ENCODE measurements around the gene TECTA. TPM values are rescaled to one million over a fixed set of nuclear protein-coding genes. Genes with fewer than 3 reads are reported as not detected.

The TECTA gene
- total RNA-seq, 1 donor from 2014 or later, result 0.59 TPM

DNA sequence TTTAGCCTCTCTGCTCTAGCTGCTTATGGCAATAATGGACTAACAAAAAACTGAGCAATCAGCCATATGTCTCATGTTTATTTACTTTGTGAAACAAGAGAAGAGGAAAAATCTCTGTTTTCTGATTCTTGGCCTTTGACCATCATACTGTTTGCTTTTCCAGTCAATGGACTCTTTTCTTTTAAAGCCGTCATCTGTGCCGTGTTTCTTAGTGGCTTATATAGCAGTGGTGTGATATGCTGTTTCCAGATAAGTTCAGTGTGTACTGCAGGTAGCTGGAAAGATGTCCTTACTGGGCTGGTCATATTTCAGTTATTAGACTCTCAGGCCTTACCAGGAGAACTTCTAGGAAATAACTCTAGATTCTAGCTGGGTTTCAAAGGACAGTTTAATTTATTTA, 33.6 kb upstream of the TECTA start:
- Histone ChIP-seq H3K4me3 (no peak overlapping the region), H3K27me3 (ENCODE audit: low read depth) (no peaks in the 10 kb centered on the region), H3K27ac (no peak overlapping the region), H3K9me3 (no peaks in the 10 kb centered on the region), H3K4me1 (no peaks in the 10 kb centered on the region), H3K36me3 (peaks cover 36% of the 10 kb centered on the region)
- TF ChIP-seq, protein P1, sequence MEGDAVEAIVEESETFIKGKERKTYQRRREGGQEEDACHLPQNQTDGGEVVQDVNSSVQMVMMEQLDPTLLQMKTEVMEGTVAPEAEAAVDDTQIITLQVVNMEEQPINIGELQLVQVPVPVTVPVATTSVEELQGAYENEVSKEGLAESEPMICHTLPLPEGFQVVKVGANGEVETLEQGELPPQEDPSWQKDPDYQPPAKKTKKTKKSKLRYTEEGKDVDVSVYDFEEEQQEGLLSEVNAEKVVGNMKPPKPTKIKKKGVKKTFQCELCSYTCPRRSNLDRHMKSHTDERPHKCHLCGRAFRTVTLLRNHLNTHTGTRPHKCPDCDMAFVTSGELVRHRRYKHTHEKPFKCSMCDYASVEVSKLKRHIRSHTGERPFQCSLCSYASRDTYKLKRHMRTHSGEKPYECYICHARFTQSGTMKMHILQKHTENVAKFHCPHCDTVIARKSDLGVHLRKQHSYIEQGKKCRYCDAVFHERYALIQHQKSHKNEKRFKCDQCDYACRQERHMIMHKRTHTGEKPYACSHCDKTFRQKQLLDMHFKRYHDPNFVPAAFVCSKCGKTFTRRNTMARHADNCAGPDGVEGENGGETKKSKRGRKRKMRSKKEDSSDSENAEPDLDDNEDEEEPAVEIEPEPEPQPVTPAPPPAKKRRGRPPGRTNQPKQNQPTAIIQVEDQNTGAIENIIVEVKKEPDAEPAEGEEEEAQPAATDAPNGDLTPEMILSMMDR (IDR thresholded peaks at IDR 0.05), result no peak
- ATAC-seq, result peak; percentile 71 to 75
- DNase-seq, result no peak
- intact Hi-C loops (cut with DNase I), result no loop called here

DNA sequence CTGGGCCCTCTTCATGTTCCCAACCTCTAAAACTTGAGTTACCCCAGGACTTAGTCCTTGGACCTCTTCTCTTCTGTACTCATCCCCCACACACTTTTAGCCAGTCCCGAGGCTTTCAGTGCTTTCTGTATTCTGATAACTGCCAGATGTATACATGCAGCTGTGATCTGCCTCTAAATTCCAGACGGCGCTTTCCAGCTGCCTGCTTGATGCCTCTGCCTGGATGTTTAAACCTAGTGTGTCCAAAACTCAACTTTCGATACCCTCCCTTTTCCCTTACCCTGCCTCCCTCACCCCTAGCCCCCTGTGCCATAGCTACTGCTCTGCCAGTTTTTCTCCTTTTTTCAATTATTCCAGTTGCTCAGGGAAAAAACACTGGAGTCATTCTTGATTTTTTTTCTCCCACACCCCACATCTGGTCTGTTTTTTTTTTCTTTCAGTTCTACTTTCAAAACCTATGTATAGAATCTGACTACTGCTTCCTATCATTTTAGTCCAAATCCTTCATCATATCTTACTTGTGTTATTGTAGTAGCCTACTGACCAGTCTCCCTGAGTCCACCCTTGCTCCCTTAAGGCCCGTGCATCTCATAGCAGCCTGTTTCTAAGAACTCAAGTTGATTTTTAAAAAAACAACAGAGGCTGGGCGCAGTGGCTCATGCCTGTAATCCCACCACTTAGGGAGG, 32.9 kb upstream of the TECTA start:
- no peak for DNase-seq
- intact Hi-C loops (cut with DNase I), result no loop called here
- H3K4me3 ChIP-seq, result no peak overlapping the region
- TF ChIP-seq, protein P1 (IDR thresholded peaks at IDR 0.05), result no peak
- no peaks in the 10 kb centered on the region for H3K27me3 ChIP-seq (ENCODE audit: low read depth)
- H3K36me3 ChIP-seq, result peaks cover 29% of the 10 kb centered on the region
- no peak overlapping the region for H3K27ac ChIP-seq
- no peaks in the 10 kb centered on the region for H3K9me3 ChIP-seq
- no peaks in the 10 kb centered on the region for H3K4me1 ChIP-seq
- no peak for ATAC-seq

DNA sequence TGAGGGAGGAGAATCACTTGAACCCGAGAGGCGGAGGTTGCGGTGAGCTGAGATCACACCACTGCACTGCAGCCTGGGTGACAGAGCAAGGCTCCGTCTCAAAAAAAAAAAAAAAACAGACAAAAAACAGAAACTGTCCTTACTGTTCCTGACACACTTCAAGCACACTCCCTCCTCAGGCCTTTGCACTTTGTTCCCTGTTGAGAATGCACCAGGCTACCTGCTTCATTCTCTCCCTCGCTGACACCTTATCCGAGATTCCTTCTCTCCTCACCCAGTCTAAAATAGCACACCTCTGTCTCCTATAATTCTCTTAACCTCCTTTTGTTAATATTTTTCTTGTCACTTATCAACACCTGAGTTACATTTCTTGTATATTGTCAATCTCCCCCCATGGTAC, 32.3 kb upstream of the TECTA start:
- Histone ChIP-seq H3K4me1 (no peaks in the 10 kb centered on the region), H3K36me3 (peaks cover 23% of the 10 kb centered on the region), H3K27me3 (ENCODE audit: low read depth) (no peaks in the 10 kb centered on the region), H3K9me3 (no peaks in the 10 kb centered on the region), H3K4me3 (no peak overlapping the region), H3K27ac (no peak overlapping the region)
- DNase-seq (no peak), ATAC-seq (no peak)
- intact Hi-C loops (cut with DNase I), result no loop called here
- TF ChIP-seq, protein P1 (IDR thresholded peaks at IDR 0.05), result no peak

DNA sequence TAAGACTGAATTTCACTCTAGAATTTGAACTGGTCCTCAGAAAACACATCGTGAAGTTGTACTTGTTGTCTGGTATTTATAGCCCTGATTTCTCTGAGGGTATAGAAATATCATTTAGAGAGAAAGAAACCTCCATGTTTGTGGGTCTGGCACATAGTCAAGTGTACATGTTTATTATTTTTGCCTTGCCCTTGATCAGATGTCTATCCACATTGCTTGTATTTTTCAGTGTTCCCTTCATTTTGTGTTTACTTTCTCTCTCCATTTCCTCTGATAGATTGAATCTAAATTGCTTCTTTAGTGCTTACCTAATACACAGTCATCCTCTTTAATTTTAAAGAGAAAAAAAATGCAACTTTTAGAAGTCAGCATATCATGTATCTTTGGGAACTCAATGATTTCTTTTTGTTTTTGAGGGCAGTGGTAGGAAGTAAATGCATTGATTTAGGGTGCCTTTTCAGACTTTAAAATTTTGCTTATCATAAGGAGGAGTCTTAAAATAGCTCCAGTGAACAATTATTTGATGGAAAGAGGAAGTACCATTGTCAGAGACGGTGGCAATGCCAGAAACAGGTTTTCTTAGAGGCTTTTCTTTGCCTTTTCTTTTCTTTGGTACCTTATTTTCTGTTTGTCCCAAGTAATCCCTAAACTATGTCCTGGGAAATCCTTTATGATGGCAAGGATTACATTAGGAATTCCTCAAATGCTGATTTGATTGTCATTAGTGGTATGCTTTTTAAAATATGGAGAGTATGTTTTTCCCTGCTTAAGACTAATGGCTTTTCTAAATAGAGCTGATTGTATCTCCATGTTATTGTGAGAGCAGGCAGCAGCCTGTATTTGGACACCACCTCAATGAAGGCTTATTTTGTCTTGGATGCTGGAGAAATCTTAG, 29.8 kb upstream of the TECTA start:
- DNase-seq (no peak), ATAC-seq (no peak)
- H3K4me3 ChIP-seq, result no peak overlapping the region
- TF ChIP-seq, protein P1 (IDR thresholded peaks at IDR 0.05), result no peak
- no peaks in the 10 kb centered on the region for H3K27me3 ChIP-seq (ENCODE audit: low read depth)
- H3K9me3 ChIP-seq, result no peaks in the 10 kb centered on the region
- no peak overlapping the region for H3K27ac ChIP-seq
- H3K36me3 ChIP-seq, result peaks cover 13% of the 10 kb centered on the region
- intact Hi-C loops (cut with DNase I), result no loop called here
- no peaks in the 10 kb centered on the region for H3K4me1 ChIP-seq

DNA sequence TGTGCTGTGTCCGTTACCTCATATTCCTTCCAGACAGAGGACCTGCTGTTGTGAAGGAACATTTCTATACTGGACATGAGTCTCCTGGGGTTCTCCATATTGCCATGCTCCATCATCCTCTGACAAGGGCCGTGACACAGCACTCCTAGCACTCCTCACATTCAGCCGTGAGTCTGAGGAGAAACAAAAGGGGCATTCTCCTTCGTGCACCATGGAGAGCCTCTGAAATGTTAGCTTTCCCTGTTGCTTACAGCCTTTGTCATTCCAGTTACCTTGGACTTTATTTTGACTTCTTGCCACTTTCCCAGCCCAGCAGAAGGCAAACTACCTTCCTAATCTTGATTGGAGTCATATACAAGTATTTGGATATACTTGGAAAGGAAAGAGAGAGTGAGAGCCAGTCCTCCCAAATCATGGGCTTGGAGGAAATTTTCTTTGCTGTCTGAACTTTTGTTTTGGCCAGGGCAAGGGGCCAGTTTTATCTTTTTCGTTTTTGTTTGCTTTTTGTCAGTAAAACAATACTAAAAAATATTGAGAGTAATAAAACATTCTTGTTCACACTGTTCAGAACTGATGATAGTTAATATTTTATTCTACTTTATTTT, 29.1 kb upstream of the TECTA start:
- H3K4me3 ChIP-seq, result no peak overlapping the region
- DNase-seq (no peak), ATAC-seq (no peak)
- H3K27me3 ChIP-seq (ENCODE audit: low read depth), result no peaks in the 10 kb centered on the region
- no peaks in the 10 kb centered on the region for H3K4me1 ChIP-seq
- intact Hi-C loops (cut with DNase I), result no loop called here
- TF ChIP-seq, protein P1 (IDR thresholded peaks at IDR 0.05), result no peak
- peaks cover 12% of the 10 kb centered on the region for H3K36me3 ChIP-seq
- no peak overlapping the region for H3K27ac ChIP-seq
- H3K9me3 ChIP-seq, result no peaks in the 10 kb centered on the region
